Measurements from ENCODE around the gene ARHGAP31.
A peak's percentile ranks its signal among the peaks of the same experiment; 100 is the strongest.

ARHGAP31 gene

GRCh38 chr3:119437691-119438258 is 143.6 kb downstream of the ARHGAP31 start:
- DNase-seq (ENCODE audit: low read depth, low spot score), result no peak

GRCh38 chr3:119443179-119443578 is 149.0 kb downstream of the ARHGAP31 start:
- DNase-seq (ENCODE audit: low read depth, low spot score), result no peak

GRCh38 chr3:119444590-119444989 is 150.4 kb downstream of the ARHGAP31 start:
- DNase-seq (ENCODE audit: low read depth, low spot score), result no peak

- DNase-seq (ENCODE audit: low read depth, low spot score), result no peak
Observed at GRCh38 chr3:119453822-119454221, 159.6 kb downstream of the ARHGAP31 start.

GRCh38 chr3:119456469-119456868 is 162.3 kb downstream of the ARHGAP31 start:
- no peak for DNase-seq (ENCODE audit: low read depth, low spot score)

GRCh38 chr3:119457246-119457645 is 163.1 kb downstream of the ARHGAP31 start:
- DNase-seq (ENCODE audit: low read depth, low spot score), result no peak

DNA sequence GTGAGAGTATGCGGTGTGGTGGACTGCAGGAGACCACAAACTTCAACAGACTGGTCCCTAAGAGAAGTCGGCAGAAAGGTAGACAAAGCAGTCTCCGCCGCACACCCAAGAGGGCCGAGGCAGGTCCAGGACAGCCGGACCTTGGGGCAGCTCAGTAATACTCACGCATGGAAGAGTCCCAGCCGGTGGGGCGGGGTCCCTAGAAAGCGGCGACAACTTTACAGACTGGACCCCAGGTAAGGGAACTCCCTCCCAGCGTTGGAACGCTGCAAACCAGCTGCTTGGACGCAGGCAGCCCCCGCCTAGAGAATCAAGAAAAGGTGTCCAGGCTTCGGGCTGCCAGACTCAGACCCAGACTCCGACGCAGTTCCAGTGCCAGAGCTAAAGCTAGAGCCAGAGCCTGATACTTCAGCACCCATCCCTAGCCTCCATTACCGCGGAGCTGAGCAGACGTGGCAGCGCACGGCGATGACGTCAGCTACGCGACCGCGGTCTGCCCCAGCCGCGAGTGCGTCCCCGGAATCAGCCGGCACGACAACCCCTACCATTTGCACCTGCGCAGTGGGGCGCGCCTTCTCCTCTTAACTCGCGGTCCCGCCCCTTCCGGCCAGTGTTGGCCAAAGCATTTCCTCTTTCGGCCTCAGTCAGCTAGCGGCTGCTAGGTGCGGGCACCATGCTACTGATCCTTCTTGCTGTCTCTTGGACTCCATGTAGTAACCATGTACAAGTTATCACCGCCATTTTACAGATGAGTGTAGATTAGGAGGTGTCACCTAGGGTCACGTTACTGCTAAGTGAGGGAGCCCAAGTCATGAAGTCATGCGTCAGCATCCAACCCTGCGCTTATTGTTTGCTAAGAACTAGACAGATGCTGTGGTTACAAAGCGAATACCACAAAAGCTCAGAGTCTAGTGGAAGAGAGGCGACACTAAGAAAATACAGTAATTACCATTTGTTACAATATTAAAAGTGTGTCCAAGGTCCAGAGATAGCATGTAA is 169.3 kb downstream of the ARHGAP31 start, which contains the start of gene TMEM39A:
Gene TMEM39A (minus strand): TSS at position 445 of the 999 bp plus-strand sequence. CDS start 1,541 bp downstream, outside the sequence.
- DNase-seq (ENCODE audit: low read depth, low spot score), result peak; percentile 94

DNA sequence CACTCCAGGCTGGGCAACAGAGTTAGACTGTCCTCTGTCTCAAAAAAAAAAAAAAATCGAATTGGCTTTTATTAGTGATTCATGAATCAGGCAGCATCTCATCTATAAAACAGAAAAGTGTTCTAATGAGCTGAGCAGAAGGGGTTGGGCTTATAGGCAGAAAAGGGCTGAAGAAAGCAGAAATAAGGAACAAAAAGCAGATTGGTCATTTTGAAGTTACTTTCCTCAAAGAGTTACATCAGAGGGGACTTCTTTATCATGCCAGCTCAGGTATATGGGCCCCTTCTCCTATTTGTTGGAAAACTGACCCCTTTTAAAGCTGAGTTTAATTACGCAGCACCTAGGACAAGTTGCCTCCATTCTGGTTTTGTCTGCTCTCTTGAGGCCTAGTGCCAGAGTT is 173.9 kb downstream of the ARHGAP31 start:
- no peak for DNase-seq (ENCODE audit: low read depth, low spot score)

GRCh38 chr3:119469418-119470189 is 175.4 kb downstream of the ARHGAP31 start:
- no peak for DNase-seq (ENCODE audit: low read depth, low spot score)

Data from activated naive CD8-positive, alpha-beta T cell treated with anti-CD3 and anti-CD28 coated beads, Interleukin-2, amount 50 U/mL, for 16 hours (primary cell).